ENCODE results near the gene PSORS1C2.

PSORS1C2 gene

DNA sequence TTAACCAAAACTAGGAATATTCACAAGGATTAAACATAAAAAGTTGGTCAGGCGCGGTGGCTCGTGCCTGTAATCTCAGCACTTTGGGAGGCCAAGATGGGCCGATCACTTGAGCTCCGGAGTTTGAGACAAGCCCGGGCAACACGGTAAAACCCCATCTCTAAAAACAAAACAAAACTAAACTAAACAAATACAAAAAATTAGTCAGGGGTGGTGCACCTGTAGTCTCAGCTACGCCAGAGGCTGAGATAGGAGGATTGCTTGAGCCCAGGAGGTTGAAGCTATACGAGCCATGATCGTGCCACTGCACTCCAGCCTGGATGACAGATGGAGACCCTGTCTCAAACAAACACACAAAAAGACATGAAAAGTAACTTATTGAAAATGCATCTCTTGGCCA lies 3.2 kb downstream of the PSORS1C2 start:
- no peak for DNase-seq

GRCh38 chr6:31132806-31133205 lies 6.1 kb downstream of the PSORS1C2 start:
- no peak for DNase-seq

- DNase-seq, result no peak
Observed at GRCh38 chr6:31131595-31131994, 7.3 kb downstream of the PSORS1C2 start.

GRCh38 chr6:31130751-31131150 lies 8.1 kb downstream of the PSORS1C2 start:
- DNase-seq, result no peak

DNA sequence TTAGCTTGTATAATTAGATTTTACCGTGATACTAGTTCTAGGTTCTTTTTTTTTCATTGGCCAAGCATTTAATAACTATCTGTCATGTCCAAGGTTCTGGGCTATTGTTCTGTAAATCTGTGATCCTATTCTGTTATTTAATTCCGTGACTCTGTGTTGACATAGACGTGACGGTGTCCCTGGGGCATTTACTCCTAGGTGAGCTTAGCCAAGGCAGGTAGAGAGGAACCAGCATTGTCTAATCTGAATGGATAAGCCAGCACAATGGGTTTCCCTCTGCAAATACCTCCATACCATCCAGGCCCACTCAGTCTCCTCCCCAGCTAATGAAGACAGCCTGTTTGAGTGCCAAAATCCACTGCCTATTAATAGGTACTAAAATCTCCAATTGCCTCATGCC lies 9.7 kb downstream of the PSORS1C2 start:
- no peak for DNase-seq

GRCh38 chr6:31128093-31128676 lies 10.7 kb downstream of the PSORS1C2 start:
- DNase-seq, result peak; percentile 74

GRCh38 chr6:31126396-31127175 lies 12.3 kb downstream of the PSORS1C2 start:
- DNase-seq, result peak; percentile 27

DNA sequence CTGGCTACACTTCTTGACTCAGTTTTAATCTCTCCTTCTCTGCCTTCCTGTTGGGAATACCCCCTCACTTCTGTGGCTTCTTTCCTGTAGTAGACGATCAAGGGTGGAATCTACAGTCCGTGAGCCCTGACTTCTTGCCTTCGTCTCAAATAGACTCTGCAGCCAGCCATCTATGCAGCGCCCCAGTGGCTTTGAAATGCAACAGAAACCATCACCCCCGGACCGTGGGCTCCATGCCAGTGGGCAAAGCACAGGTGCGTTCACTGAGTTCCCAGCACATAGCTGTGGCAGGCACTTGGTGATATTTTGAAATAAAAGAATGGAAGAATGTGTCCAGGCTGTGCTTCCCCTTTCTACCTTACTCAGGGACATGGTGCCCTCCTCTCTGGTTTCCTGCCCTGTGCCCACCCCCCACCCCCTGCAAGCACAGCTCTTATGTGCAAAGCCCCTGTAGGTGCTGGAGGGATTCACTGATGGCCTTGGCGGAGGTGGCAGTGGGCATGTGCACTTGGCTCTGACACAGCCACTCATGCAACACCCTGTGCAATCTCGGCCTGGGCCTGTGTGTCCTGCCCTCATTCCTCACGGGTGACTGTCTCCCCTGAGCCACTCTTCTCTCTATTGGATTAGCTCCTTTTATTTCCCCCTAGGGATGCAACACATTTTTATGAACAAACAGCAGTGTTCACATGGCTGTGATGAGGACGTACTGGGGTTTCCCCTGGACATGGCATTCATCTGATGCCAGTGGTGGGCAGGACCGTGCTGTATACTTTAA lies 13.1 kb downstream of the PSORS1C2 start:
- no peak for DNase-seq

DNA sequence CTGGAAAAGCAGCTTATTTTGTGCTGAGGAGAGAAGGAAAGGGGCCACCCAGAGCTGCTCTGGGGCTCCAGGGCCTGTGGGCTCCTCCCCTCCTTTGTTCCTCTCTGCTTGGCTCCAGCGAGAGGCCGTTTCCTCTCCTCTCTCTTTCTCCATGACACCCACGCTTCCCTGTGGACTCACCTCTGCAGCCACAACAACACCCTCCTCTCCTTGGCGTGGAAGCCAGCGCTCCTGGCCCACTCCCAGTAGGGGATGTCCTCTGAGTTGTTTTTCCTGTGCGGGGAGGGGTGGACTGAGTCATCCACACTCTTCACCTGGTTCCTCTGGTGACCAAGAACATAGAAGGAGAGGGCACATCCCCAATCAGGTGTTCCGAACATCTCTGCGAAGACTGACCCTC lies 13.7 kb downstream of the PSORS1C2 start:
- DNase-seq, result no peak

- DNase-seq, result peak; percentile 36
Observed at GRCh38 chr6:31122791-31123706, 15.8 kb downstream of the PSORS1C2 start.

DNA sequence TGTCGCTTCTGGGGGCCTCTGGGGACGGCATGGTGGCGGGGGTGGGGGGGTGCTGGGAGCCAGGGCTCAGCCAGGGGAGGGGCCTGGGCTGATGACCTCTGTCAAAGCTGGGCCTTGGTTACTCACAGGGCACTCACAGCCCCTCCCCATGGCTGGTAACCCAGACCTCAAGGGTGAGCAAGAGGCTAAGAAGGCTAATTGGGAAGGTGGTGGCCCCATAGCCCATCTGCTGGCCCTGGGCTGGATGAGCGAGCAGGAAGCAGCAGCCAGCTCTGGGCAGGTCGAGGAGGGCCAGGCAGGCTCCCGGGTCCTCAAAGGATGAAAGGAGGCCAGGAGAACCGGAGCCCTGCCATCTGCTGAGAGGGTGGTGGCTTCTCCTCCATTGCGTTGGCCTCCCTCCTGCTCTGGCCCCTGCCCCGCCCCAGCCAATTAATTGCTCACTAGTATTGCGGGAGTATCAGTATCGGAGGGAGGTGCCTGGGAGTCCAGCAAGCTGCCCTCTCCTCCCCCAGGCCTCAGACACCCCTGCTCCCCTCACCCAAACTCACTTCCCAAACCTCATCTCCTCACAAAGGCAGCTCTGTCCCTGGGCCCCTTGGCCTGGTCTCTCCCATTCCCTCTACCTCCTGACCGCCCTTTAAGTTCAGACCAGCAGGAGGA lies 17.6 kb downstream of the PSORS1C2 start:
- DNase-seq, result no peak

DNA sequence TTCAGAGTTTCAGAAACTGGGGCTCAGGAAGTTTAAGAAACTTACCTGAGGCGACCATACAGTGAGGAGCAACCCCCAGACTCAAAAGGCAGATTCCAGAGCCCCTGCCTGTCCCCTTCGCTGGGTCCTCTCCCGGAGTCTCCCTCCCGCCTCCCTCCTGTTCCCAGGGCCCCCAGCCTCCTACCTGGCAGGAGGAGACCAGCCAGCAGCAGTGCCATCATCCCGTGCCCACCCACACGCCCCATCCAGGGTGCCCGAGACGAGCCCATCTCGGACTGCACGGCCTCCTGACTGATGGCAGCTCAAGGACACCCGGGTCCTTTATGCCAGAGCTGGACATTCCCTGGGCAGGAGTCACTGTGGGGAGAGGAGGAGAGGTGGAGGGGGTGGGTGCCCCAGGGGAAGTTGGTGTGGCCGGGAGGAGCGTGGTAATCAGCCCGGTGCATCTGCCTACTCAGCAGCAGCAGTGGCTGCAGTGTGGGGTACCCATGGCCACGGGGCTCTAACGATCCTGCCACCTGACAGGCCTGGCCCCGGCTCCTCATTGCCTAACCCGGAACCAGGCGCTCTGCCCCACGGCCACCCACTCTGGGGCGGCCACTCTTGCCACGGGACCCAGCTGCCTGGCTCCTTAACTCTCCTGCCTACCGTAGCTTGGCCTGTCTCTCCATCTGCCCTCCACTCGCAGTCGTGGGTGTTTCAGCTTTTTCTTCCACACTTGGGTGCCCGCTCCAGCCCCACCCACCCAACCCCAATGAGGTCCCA lies 18.5 kb downstream of the PSORS1C2 start, which contains the start of gene CDSN:
CDSN (minus strand) TSS at position 296 of the 765 bp plus-strand sequence; CDS start at position 269, 27 bp downstream.
- DNase-seq, result no peak

GRCh38 chr6:31118178-31118577 lies 20.7 kb downstream of the PSORS1C2 start:
- DNase-seq, result no peak

GRCh38 chr6:31116661-31117385 lies 22.0 kb downstream of the PSORS1C2 start:
- DNase-seq, result no peak

DNA sequence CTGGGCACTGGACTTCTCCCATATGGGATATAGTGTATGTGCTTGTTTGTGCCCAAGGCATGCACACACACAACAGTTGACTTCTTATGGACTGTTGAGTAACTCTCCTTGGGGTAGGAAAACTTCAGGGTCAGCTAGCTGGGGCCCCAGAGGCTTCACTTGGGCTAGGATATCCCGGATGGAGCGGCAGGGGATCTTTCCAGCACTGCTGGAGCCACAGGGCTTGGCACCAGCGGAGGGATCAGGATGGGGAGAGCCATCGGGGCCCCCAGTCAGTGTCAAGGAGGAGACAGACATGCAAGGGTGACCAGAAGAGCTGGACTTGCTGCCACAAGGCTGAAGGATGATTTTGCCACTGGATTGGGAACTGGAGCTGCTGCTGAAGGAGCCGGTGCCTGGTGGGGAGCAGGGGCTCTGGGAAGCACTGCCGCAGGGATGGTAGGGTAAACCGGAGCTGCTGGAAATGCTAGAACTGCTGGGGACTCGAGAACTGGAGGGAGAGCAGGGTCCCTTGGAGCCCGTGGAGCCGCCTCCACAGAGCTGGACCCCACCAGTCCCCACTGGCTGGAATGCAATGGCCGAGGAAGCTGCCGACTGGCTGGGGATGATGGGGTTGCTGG lies 22.8 kb downstream of the PSORS1C2 start:
- DNase-seq, result no peak

- peak; percentile 40 for DNase-seq
Observed at GRCh38 chr6:31114970-31115849, 23.7 kb downstream of the PSORS1C2 start.

- no peak for DNase-seq
Observed at GRCh38 chr6:31114541-31114878, 24.4 kb downstream of the PSORS1C2 start, which contains the start of gene PSORS1C1. Gene PSORS1C1, plus strand, starts transcription at chr6:31114800. Its CDS starts 14,833 bp downstream, at chr6:31129633.

- no peak for DNase-seq
Observed at GRCh38 chr6:31113861-31114540, 24.9 kb downstream of the PSORS1C2 start.

Data from OCI-M1 (cell line).